SK-N-SH (cell line): ENCODE data around the gene KCNQ5. TPM values are rescaled to one million over a fixed set of nuclear protein-coding genes. Genes with fewer than 3 reads are reported as not detected.

Experiments
- CTCF ChIA-PET: fragments of 300-600, 350-600 bp; formaldehyde crosslinking; extraction: SDS; loops from one replicate; lab custom pipeline; 2021; lab: Yijun Ruan, JAX
- POLR2A ChIA-PET: fragments of 350-600 bp; sonication (Branson Sonifier 250); formaldehyde crosslinking; extraction: SDS; loops from one replicate; lab custom pipeline; 2020; ENCODE audit warnings: antibody characterized with exemption, inconsistent platforms; lab: Yijun Ruan, JAX
- DNase-seq: peaks from one replicate; pipeline ENCODE4 v3.0.0; 2012
- H2AFZ ChIP-seq: fragments of 200-600 bp; sonication (generic); 2 replicates; pipeline ENCODE4 v1.8.1; 2016; ENCODE audit warnings: antibody characterized with exemption, mild to moderate bottlenecking, low read depth
- H3F3A ChIP-seq: fragments of 200-600 bp; sonication (generic); replicated peaks from 2 replicates; pipeline ENCODE3; 2016; ENCODE audit warnings: antibody characterized with exemption, mild to moderate bottlenecking; ENCODE audit not compliant: insufficient read depth
- H3K27ac ChIP-seq, 2 experiments: fragments of 200-500 bp in 1 of 2; fragments of 200-600 bp in 1 of 2; sonication (Bioruptor generic) in 1 of 2; sonication (generic), shearing (Covaris generic) in 1 of 2; 2 replicates each; pipeline versions ENCODE4 v1.5.1 to v1.6.1; 2014 to 2016; ENCODE audit warnings: low read depth in 2 of 2, inconsistent platforms in 1 of 2, low read length in 1 of 2, mild to moderate bottlenecking in 1 of 2, mixed read lengths in 1 of 2
- H3K27me3 ChIP-seq: fragments of 200-600 bp; sonication (generic), shearing (Covaris generic); 2 replicates; pipeline ENCODE4 v1.6.1; 2016; ENCODE audit warnings: mixed run types; ENCODE audit not compliant: insufficient read depth
- H3K36me3 ChIP-seq, 2 experiments: fragments of 200-500 bp in 1 of 2; fragments of 200-600 bp in 1 of 2; sonication (Bioruptor generic) in 1 of 2; sonication (generic) in 1 of 2; replicated peaks in 1 of 2; 2 replicates each; pipeline versions ENCODE3 to v1.5.1; 2014 to 2016; ENCODE audit warnings: low read length in 1 of 2, mild to moderate bottlenecking in 1 of 2; ENCODE audit not compliant: insufficient read depth in 2 of 2, control insufficient read depth in 1 of 2
- H3K4me1 ChIP-seq, 2 experiments: fragments of 200-500 bp in 1 of 2; fragments of 200-600 bp in 1 of 2; sonication (Bioruptor generic) in 1 of 2; sonication (generic), shearing (Covaris generic) in 1 of 2; 2 replicates each; pipeline versions ENCODE4 v1.5.1 to v1.6.1; 2014 to 2016; ENCODE audit warnings: low read depth in 1 of 2, low read length in 1 of 2, mixed run types in 1 of 2; ENCODE audit not compliant: insufficient read depth in 2 of 2, control insufficient read depth in 1 of 2
- H3K4me2 ChIP-seq: fragments of 200-600 bp; sonication (generic), shearing (Covaris generic); 2 replicates; pipeline ENCODE4 v1.6.1; 2017; ENCODE audit warnings: mixed run types
- H3K4me3 ChIP-seq, 2 experiments: fragments of 200-500 bp in 1 of 2; fragments of 200-600 bp in 1 of 2; sonication (Bioruptor generic) in 1 of 2; sonication (generic), shearing (Covaris generic) in 1 of 2; 2 replicates each; pipeline versions ENCODE4 v1.5.1 to v1.8.1; 2014 to 2016; ENCODE audit warnings: low read depth in 2 of 2, inconsistent platforms in 1 of 2, low read length in 1 of 2, mild to moderate bottlenecking in 1 of 2, mixed read lengths in 1 of 2, moderate library complexity in 1 of 2
- H3K79me2 ChIP-seq: fragments of 200-600 bp; sonication (generic); 2 replicates; pipeline ENCODE4 v1.8.1; 2017; ENCODE audit warnings: mild to moderate bottlenecking; ENCODE audit not compliant: insufficient read depth
- H3K9ac ChIP-seq: fragments of 200-600 bp; sonication (generic); 2 replicates; pipeline ENCODE4 v1.6.1; 2017; ENCODE audit warnings: mixed run types
- H3K9me2 ChIP-seq: fragments of 200-600 bp; sonication (generic); 2 replicates; pipeline ENCODE4 v1.6.1; 2017; ENCODE audit warnings: mixed run types
- H3K9me3 ChIP-seq: fragments of 200-600 bp; sonication (generic); 2 replicates; pipeline ENCODE4 v1.6.1; 2017; ENCODE audit warnings: mixed run types, mild to moderate bottlenecking, moderate library complexity
- H4K20me1 ChIP-seq: fragments of 200-600 bp; sonication (generic); 2 replicates; pipeline ENCODE4 v1.6.1; 2017; ENCODE audit warnings: mild to moderate bottlenecking, mixed run types; ENCODE audit not compliant: insufficient read depth
- ELF1 ChIP-seq: IDR thresholded peaks from 2 replicates; pipeline ENCODE4 v1.4.0; 2012
- EP300 ChIP-seq, 2 experiments: IDR thresholded peaks; 2 replicates each; pipeline versions ENCODE4 v1.4.0 to v1.6.1; 2012; ENCODE audit warnings: borderline replicate concordance in 1 of 2, low read depth in 1 of 2, low read length in 1 of 2
- EZH2phosphoT487 ChIP-seq: fragments of 200-600 bp; sonication (generic); IDR thresholded peaks from 2 replicates; pipeline ENCODE4 v1.6.1; 2017; ENCODE audit warnings: low read depth, mixed run types, mild to moderate bottlenecking, antibody characterized with exemption, moderate library complexity, borderline replicate concordance
- FOSL2 ChIP-seq: IDR thresholded peaks from 2 replicates; pipeline ENCODE4 v1.4.0; 2012; ENCODE audit warnings: low read depth, mild to moderate bottlenecking, moderate library complexity, borderline replicate concordance
- FOXM1 ChIP-seq: IDR thresholded peaks from 2 replicates; pipeline ENCODE4 v1.4.0; 2012; ENCODE audit warnings: low read depth, mild to moderate bottlenecking
- JUND ChIP-seq: IDR thresholded peaks from 2 replicates; pipeline ENCODE4 v1.4.0; 2012
- MEF2A ChIP-seq: IDR thresholded peaks from 2 replicates; pipeline ENCODE4 v1.4.0; 2012; ENCODE audit warnings: low read depth, borderline replicate concordance
- NFIC ChIP-seq: IDR thresholded peaks from 2 replicates; pipeline ENCODE4 v1.4.0; 2012; ENCODE audit warnings: borderline replicate concordance
- NRF1 ChIP-seq: IDR thresholded peaks from 2 replicates; pipeline ENCODE4 v1.6.1; 2012; ENCODE audit warnings: low read depth, mild to moderate bottlenecking, low read length
- PBX3 ChIP-seq: IDR thresholded peaks from 2 replicates; pipeline ENCODE4; 2012
- RXRA ChIP-seq: IDR thresholded peaks from 2 replicates; pipeline ENCODE4 v1.4.0; 2012; ENCODE audit warnings: low read depth, mild to moderate bottlenecking, borderline replicate concordance
- TCF12 ChIP-seq: IDR thresholded peaks from 2 replicates; pipeline ENCODE4 v1.4.0; 2012
- TEAD4 ChIP-seq: IDR thresholded peaks from 2 replicates; pipeline ENCODE4 v1.4.0; 2012; ENCODE audit warnings: mild to moderate bottlenecking, borderline replicate concordance; ENCODE audit not compliant: insufficient read depth
- WGBS: methylation state at CpG from one replicate; pipeline ENCODE4 v1.1.6; 2017; ENCODE audit warnings: low lambda C conversion rate; 5-methylcytosine and 5-hydroxymethylcytosine counted together
- polyA plus RNA-seq, 3 experiments: library from polyadenylated mRNA; depleted of rRNA; stranded (reverse); fragments of >200 nt; gene quantifications; 2 replicates each; pipeline ENCODE4 v1.2.3, GENCODE V29; 2012

The KCNQ5 gene
- polyA plus RNA-seq, 1 of the 3 experiments (the other 2 are of a cell fraction) = 3.2 TPM

- Histone ChIP-seq H3K27me3 (no peaks in the 10 kb centered on the region), H3K36me3 (no peaks in the 10 kb centered on the region), H2AFZ (no peak overlapping the region), H3F3A (peaks cover 5% of the 10 kb centered on the region), H3K9ac (no peak overlapping the region), H3K9me3 (no peaks in the 10 kb centered on the region; the same call in 1 of the 2 replicates), H3K9me2 (no peaks in the 10 kb centered on the region), H4K20me1 (no peaks in the 10 kb centered on the region), H3K4me2 (no peak overlapping the region), H3K4me1 (peaks cover 0 to 8% of the 10 kb centered on the region in 2 experiments; a peak in 2 of 4 replicates), H3K79me2 (no peaks in the 10 kb centered on the region; the same call in 1 of the 2 replicates), H3K4me3 (no peak overlapping the region), H3K27ac (peak overlapping the region; percentile 24 to 69; a peak in 2 of 4 replicates)
- no peak for DNase-seq
- TF ChIP-seq TEAD4 (peak; percentile 46; the same call in 1 of the 2 replicates), NRF1 (no peak), NFIC (peak; percentile 39; the same call in 1 of the 2 replicates), JUND (0 out of 2 replicates have a peak, but pooled peaks have one; percentile 20), MEF2A (peak; percentile 32; the same call in 1 of the 2 replicates), FOXM1 (no peak), EZH2phosphoT487 (no peak), FOSL2 (no peak), PBX3 (peak; percentile 44), RXRA (0 out of 2 replicates have a peak, but pooled peaks have one; percentile 15), TCF12 (peak; percentile 75), EP300 (IDR thresholded peaks at IDR 0.05; ENCODE audit: borderline replicate concordance in 1 of 2, low read depth in 1 of 2, low read length in 1 of 2) (0 out of 4 replicates have a peak, but pooled peaks of 1 of the 2 experiments have one; percentile 37)
- CTCF ChIA-PET = interaction anchor here (1.0 kb wide), 1 partner anchor 48 kb away, joined by 3 read pairs; no protein-coding TSS in a partner anchor
- 18% methylated on average over 2 of the region's 2 CpGs for whole genome bisulfite sequencing
- POLR2A ChIA-PET = no interaction called here
These were observed 441.0 kb downstream of the KCNQ5 start for GRCh38 chr6:73062837-73063236.

- CTCF ChIA-PET = no interaction called here
These were observed 442.4 kb downstream of the KCNQ5 start for GRCh38 chr6:73064266-73064665.

More at GRCh38 chr6:73064266-73064665, 442.4 kb downstream of the KCNQ5 start:
- Histone ChIP-seq H3K79me2 (no peaks in the 10 kb centered on the region; the same call in 1 of the 2 replicates), H3K9me2 (no peaks in the 10 kb centered on the region), H3K4me1 (peaks cover 0 to 8% of the 10 kb centered on the region in 2 experiments; a peak in 2 of 4 replicates), H3K36me3 (peaks cover 0 to 4% of the 10 kb centered on the region in 2 experiments), H2AFZ (no peak overlapping the region), H3F3A (peaks cover 5% of the 10 kb centered on the region), H3K27ac (no peak overlapping the region), H3K27me3 (no peaks in the 10 kb centered on the region), H3K4me2 (no peak overlapping the region), H3K4me3 (no peak overlapping the region), H3K9ac (no peak overlapping the region), H4K20me1 (no peaks in the 10 kb centered on the region), H3K9me3 (no peaks in the 10 kb centered on the region)
- TF ChIP-seq EP300 (IDR thresholded peaks at IDR 0.05; ENCODE audit: borderline replicate concordance in 1 of 2, low read depth in 1 of 2, low read length in 1 of 2) (no peak), NRF1 (no peak), TCF12 (peak; percentile 13; the same call in 1 of the 2 replicates), ELF1 (no peak)
- no peak for DNase-seq
- 94% methylated on average over 1 of the region's 1 CpG for WGBS
- POLR2A ChIA-PET = no interaction called here
